ENCODE results near the gene SLCO2A1. TPM values are rescaled to one million over a fixed set of nuclear protein-coding genes. Genes with fewer than 3 reads are reported as not detected.
A peak's percentile ranks its signal among the peaks of the same experiment; 100 is the strongest.

The SLCO2A1 gene
- total RNA-seq, 2 donors from 2014 or later = 26.3 to 34.8 TPM

- DNase-seq = no peak
- no peak overlapping the region for H3K4me3 ChIP-seq
- intact Hi-C loops (cut with DNase I) = no loop called here
- H3K9ac ChIP-seq (ENCODE audit: low read depth in 2 of 2, low read length in 2 of 2) = no peak overlapping the region
- H3K4me1 ChIP-seq = no peaks in the 10 kb centered on the region
- no peaks in the 10 kb centered on the region for H3K36me3 ChIP-seq
- TF ChIP-seq CTCF (IDR thresholded peaks at IDR 0.05) = no peak
- H3K27me3 ChIP-seq = no peaks in the 10 kb centered on the region
- no peak overlapping the region for H3K27ac ChIP-seq
- H3K9me3 ChIP-seq = no peaks in the 10 kb centered on the region
These were observed 143.5 kb downstream of the SLCO2A1 start for GRCh38 chr3:133886031-133886722.

GRCh38 chr3:133884887-133885711 is 144.6 kb downstream of the SLCO2A1 start:
- H3K36me3 ChIP-seq = no peaks in the 10 kb centered on the region
- H3K4me3 ChIP-seq = no peak overlapping the region
- H3K27me3 ChIP-seq = no peaks in the 10 kb centered on the region
- no peak for DNase-seq
- H3K9ac ChIP-seq (ENCODE audit: low read depth in 2 of 2, low read length in 2 of 2) = no peak overlapping the region
- no peaks in the 10 kb centered on the region for H3K4me1 ChIP-seq
- H3K27ac ChIP-seq = no peak overlapping the region
- no peaks in the 10 kb centered on the region for H3K9me3 ChIP-seq
- TF ChIP-seq CTCF (IDR thresholded peaks at IDR 0.05) = no peak
- intact Hi-C loops (cut with DNase I) = no loop called here

GRCh38 chr3:133884054-133884886 is 145.5 kb downstream of the SLCO2A1 start:
- no peak overlapping the region for H3K27ac ChIP-seq
- peak; percentile 6 for DNase-seq
- H3K4me1 ChIP-seq = no peaks in the 10 kb centered on the region
- H3K9ac ChIP-seq (ENCODE audit: low read depth in 2 of 2, low read length in 2 of 2) = no peak overlapping the region
- no peaks in the 10 kb centered on the region for H3K27me3 ChIP-seq
- TF ChIP-seq CTCF (IDR thresholded peaks at IDR 0.05) = no peak
- no peaks in the 10 kb centered on the region for H3K9me3 ChIP-seq
- intact Hi-C loops (cut with DNase I) = no loop called here
- H3K36me3 ChIP-seq = no peaks in the 10 kb centered on the region
- H3K4me3 ChIP-seq = no peak overlapping the region

GRCh38 chr3:133883641-133884040 is 146.1 kb downstream of the SLCO2A1 start:
- H3K36me3 ChIP-seq = no peaks in the 10 kb centered on the region
- TF ChIP-seq CTCF (IDR thresholded peaks at IDR 0.05) = no peak
- intact Hi-C loops (cut with DNase I) = no loop called here
- no peaks in the 10 kb centered on the region for H3K4me1 ChIP-seq
- H3K4me3 ChIP-seq = no peak overlapping the region
- no peak overlapping the region for H3K9ac ChIP-seq (ENCODE audit: low read depth in 2 of 2, low read length in 2 of 2)
- DNase-seq = peak; percentile 7
- no peaks in the 10 kb centered on the region for H3K9me3 ChIP-seq
- H3K27me3 ChIP-seq = no peaks in the 10 kb centered on the region
- no peak overlapping the region for H3K27ac ChIP-seq

GRCh38 chr3:133882986-133883586 is 146.6 kb downstream of the SLCO2A1 start:
- no peak overlapping the region for H3K9ac ChIP-seq (ENCODE audit: low read depth in 2 of 2, low read length in 2 of 2)
- no peak overlapping the region for H3K27ac ChIP-seq
- intact Hi-C loops (cut with DNase I) = no loop called here
- DNase-seq = peak; percentile 9
- no peaks in the 10 kb centered on the region for H3K36me3 ChIP-seq
- H3K27me3 ChIP-seq = no peaks in the 10 kb centered on the region
- TF ChIP-seq CTCF (IDR thresholded peaks at IDR 0.05) = no peak
- no peaks in the 10 kb centered on the region for H3K4me1 ChIP-seq
- H3K9me3 ChIP-seq = no peaks in the 10 kb centered on the region
- no peak overlapping the region for H3K4me3 ChIP-seq

Measured in colonic mucosa (tissue), 4 donors.